SK-N-SH treated with all-trans-retinoic acid at 6 μM for 48 hours (cell line): ENCODE measurements around the gene SLC35F3.

Experiments used
- ARNTL ChIP-seq: fragments of 450-650 bp; formaldehyde crosslinking; IDR thresholded peaks from 2 replicates; pipeline ENCODE4 v1.5.0; 2020; ENCODE audit warnings: low read depth, mild to moderate bottlenecking, moderate library complexity, borderline replicate concordance
- BACH2 ChIP-seq: fragments of 250-450 bp; sonication (Bioruptor Pico); IDR thresholded peaks from 2 replicates; pipeline ENCODE4 v1.9.0; 2021; ENCODE audit warnings: mild to moderate bottlenecking, borderline replicate concordance
- CSRNP3 ChIP-seq: fragments of 250-450 bp; sonication (Bioruptor Pico); IDR thresholded peaks from 2 replicates; pipeline ENCODE4 v1.5.1; 2021; ENCODE audit warnings: mild to moderate bottlenecking, moderate library complexity
- ESRRG ChIP-seq: fragments of 250-450 bp; sonication (Bioruptor Pico); IDR thresholded peaks from 2 replicates; pipeline ENCODE4 v1.6.1; 2021; ENCODE audit warnings: mild to moderate bottlenecking
- ISL1 ChIP-seq: fragments of 250-450 bp; sonication (Bioruptor Pico); IDR thresholded peaks from 2 replicates; pipeline ENCODE4 v2.1.2; 2022; ENCODE audit warnings: mild to moderate bottlenecking, moderate library complexity
- PATZ1 ChIP-seq: fragments of 250-450 bp; sonication (Bioruptor Pico); IDR thresholded peaks from 2 replicates; pipeline ENCODE4 v1.8.0; 2020; ENCODE audit warnings: mild to moderate bottlenecking, moderate library complexity, borderline replicate concordance
- RARB ChIP-seq: fragments of 250-450 bp; sonication (Bioruptor Pico); IDR thresholded peaks from 2 replicates; pipeline ENCODE4 v1.8.0; 2021; ENCODE audit warnings: mild to moderate bottlenecking, moderate library complexity
- TOX ChIP-seq: fragments of 250-450 bp; sonication (Bioruptor Pico); IDR thresholded peaks from 2 replicates; pipeline ENCODE4 v1.8.0; 2021; ENCODE audit warnings: mild to moderate bottlenecking, moderate library complexity, borderline replicate concordance
- ZC3H10 ChIP-seq: fragments of 250-450 bp; sonication (Bioruptor Pico); IDR thresholded peaks from 2 replicates; pipeline ENCODE4 v1.5.1; 2021; ENCODE audit warnings: mild to moderate bottlenecking, moderate library complexity
- ZFP3 ChIP-seq: fragments of 250-450 bp; sonication (Bioruptor Pico); IDR thresholded peaks from 2 replicates; pipeline ENCODE4 v1.5.0; 2020; ENCODE audit warnings: mild to moderate bottlenecking, moderate library complexity

GRCh38 chr1:233988963-233989696 lies 84.7 kb downstream of the SLC35F3 start:
- TF ChIP-seq ISL1 (CRISPR knock-in tag) (no peak), ARNTL (CRISPR knock-in tag) (no peak), ZFP3 (CRISPR knock-in tag) (no peak), ESRRG (CRISPR knock-in tag) (no peak), ZC3H10 (CRISPR knock-in tag) (no peak), PATZ1 (no peak), TOX (no peak), CSRNP3 (no peak), RARB (CRISPR knock-in tag) (no peak), BACH2 (CRISPR knock-in tag) (no peak)
